GM12878 (cell line): ENCODE results near the gene XRN2. TPM values are rescaled to one million over a fixed set of nuclear protein-coding genes. Genes with fewer than 3 reads are reported as not detected.

ENCODE experiments used
- ATAC-seq: fragments of 200-7000 bp; cut with Tn5 transposase; 3 replicates; pipeline ENCODE4 v1.9.1; 2020; ENCODE audit warnings: mild to moderate bottlenecking, moderate library complexity
- BruUV-seq: library from RNA; stranded (reverse); fragments of 400-500 nt; replicated peaks from 2 replicates; lab custom pipeline; 2021; lab: Mats Ljungman, UMichigan
- CTCF ChIA-PET: fragments of 300-600 bp; sonication (Branson Sonifier 250); formaldehyde crosslinking; extraction: SDS; loops from one replicate; lab custom pipeline; 2021; ENCODE audit warnings: inconsistent platforms; lab: Yijun Ruan, JAX
- POLR2A ChIA-PET: fragments of 350-600 bp; formaldehyde crosslinking; extraction: SDS; loops from one replicate; lab custom pipeline; 2021; ENCODE audit warnings: inconsistent platforms; lab: Charles Lee
- RAD21 ChIA-PET: fragments of 300-600 bp; sonication (Branson Sonifier 250); formaldehyde crosslinking; loops from one replicate; lab custom pipeline; 2023; ENCODE audit warnings: antibody characterized with exemption; ENCODE audit not compliant: unreplicated experiment; lab: Charles Lee
- SMC1A ChIA-PET: fragments of 300-600 bp; sonication (Branson Sonifier 250); formaldehyde crosslinking; loops from one replicate; lab custom pipeline; 2023; ENCODE audit not compliant: unreplicated experiment, uncharacterized antibody; lab: Charles Lee
- DNase-seq: peaks from one replicate; pipeline ENCODE4 v3.0.0-alpha.2; 2011; ENCODE audit warnings: low read depth, low spot score
- FAIRE-seq: peaks from 3 replicates; lab custom pipeline; 2011; peaks lifted over from hg19 to GRCh38; lab: Jason Lieb, UNC
- H2AFZ ChIP-seq: 2 replicates; pipeline ENCODE4 v1.6.0; 2011; ENCODE audit warnings: low read depth, low read length, control low read depth; ENCODE audit not compliant: control insufficient read depth
- H3K27ac ChIP-seq: 2 replicates; pipeline ENCODE4 v1.5.1; 2011; ENCODE audit warnings: control low read depth; ENCODE audit not compliant: control insufficient read depth, insufficient read depth
- H3K27me3 ChIP-seq, 2 experiments: replicated peaks in 1 of 2; 2 replicates each; pipeline versions ENCODE4 v1.6.0 to v1.6.1; 2011; ENCODE audit warnings: low read length in 1 of 2; ENCODE audit not compliant: control insufficient read depth in 2 of 2, insufficient read depth in 2 of 2
- H3K36me3 ChIP-seq, 2 experiments: 2 replicates each; pipeline ENCODE4 v1.5.1; 2011; ENCODE audit warnings: low read length in 1 of 2; ENCODE audit not compliant: control insufficient read depth in 2 of 2, insufficient read depth in 2 of 2
- H3K4me1 ChIP-seq: 2 replicates; pipeline ENCODE4 v1.6.1; 2011; ENCODE audit warnings: mild to moderate bottlenecking, low read length, moderate library complexity, mixed read lengths; ENCODE audit not compliant: control insufficient read depth, insufficient read depth
- H3K4me2 ChIP-seq: 2 replicates; pipeline ENCODE4 v1.6.0; 2011; ENCODE audit warnings: control low read depth; ENCODE audit not compliant: control insufficient read depth, insufficient read depth
- H3K4me3 ChIP-seq: fragments of 200-600 bp; sonication (generic); 2 replicates; pipeline ENCODE4 v1.5.1; 2016
- H3K79me2 ChIP-seq: 2 replicates; pipeline ENCODE4 v1.6.0; 2011; ENCODE audit warnings: low read length; ENCODE audit not compliant: control insufficient read depth, insufficient read depth
- H3K9ac ChIP-seq: 2 replicates; pipeline ENCODE4 v1.8.0; 2011; ENCODE audit warnings: low read length, control low read depth, mixed read lengths; ENCODE audit not compliant: control insufficient read depth, insufficient read depth
- H3K9me3 ChIP-seq: replicated peaks from 3 replicates; pipeline ENCODE4 v1.5.1; 2011; ENCODE audit warnings: mild to moderate bottlenecking, low read length; ENCODE audit not compliant: control insufficient read depth, insufficient read depth
- H4K20me1 ChIP-seq: 2 replicates; pipeline ENCODE4 v1.6.0; 2011; ENCODE audit not compliant: control insufficient read depth, insufficient read depth
- BCL11A ChIP-seq: IDR thresholded peaks from 2 replicates; pipeline ENCODE4 v1.6.1; 2011; ENCODE audit warnings: low read depth, low read length
- CREB1 ChIP-seq: IDR thresholded peaks from 2 replicates; pipeline ENCODE4 v1.6.1; 2012; ENCODE audit warnings: low read depth, mild to moderate bottlenecking, inconsistent platforms
- FOS ChIP-seq: IDR thresholded peaks from 3 replicates; pipeline ENCODE4 v1.6.1; 2011; ENCODE audit warnings: borderline replicate concordance; ENCODE audit not compliant: insufficient read length; ENCODE audit errors: extremely low read depth
- WGBS: methylation state at CpG from one replicate; pipeline ENCODE4 v1.1.6; 2016; ENCODE audit warnings: low lambda C conversion rate; ENCODE audit not compliant: insufficient replicate concordance, insufficient coverage; ENCODE audit errors: missing lambda C conversion rate; 5-methylcytosine and 5-hydroxymethylcytosine counted together
- in situ Hi-C: fragments of 300-500 bp; cut with MboI; formaldehyde crosslinking; loops from 9 replicates; pipeline ENCODE4 v1.14.3; 2018; ENCODE audit warnings: mixed read lengths
- intact Hi-C: fragments of 100-400 bp; cut with micrococcal nuclease; formaldehyde crosslinking; loops from one replicate; pipeline ENCODE4 v1.14.2; 2022; ENCODE audit not compliant: unreplicated experiment
- polyA plus RNA-seq, 11 experiments: library from polyadenylated mRNA; depleted of rRNA in 4 of 11; unstranded in 6 of 11; stranded (reverse) in 5 of 11; fragments of >200 nt; fragmentation: Nextera tagmentation in 4 of 11; fragmentation: Illumina TruSeq in 1 of 11; extraction: Ambion mirVana in 4 of 11; extraction: Trizol in 1 of 11; gene quantifications; 1 replicate in 1 of 11; 2 replicates in 10 of 11; pipeline versions ENCODE4 v1.2.1 to v1.2.3, GENCODE V29; 2011 to 2016; ENCODE audit warnings: inconsistent platforms in 2 of 11, missing spikeins in 2 of 11, low read depth in 1 of 11
- small RNA-seq: library from RNA; depleted of rRNA; stranded (forward); fragments of <200 nt; gene quantifications from one replicate; pipeline ENCODE3, GENCODE V24; 2014
- total RNA-seq, 4 experiments: library from RNA; depleted of rRNA in 3 of 4; stranded (reverse); fragments of >200 nt in 3 of 4; fragmentation: Illumina TruSeq in 1 of 4; extraction: Trizol in 1 of 4; gene quantifications; 2 replicates each; pipeline versions ENCODE4 v1.2.1 to v1.2.3, GENCODE V29; 2013 to 2021

Gene XRN2
- total and polyA plus RNA-seq, 10 of the 15 experiments (the other 5 are each of a cell fraction or from before 2014, with no cell fraction given): 59.7 to 97.8 (median 75.6) TPM

DNA sequence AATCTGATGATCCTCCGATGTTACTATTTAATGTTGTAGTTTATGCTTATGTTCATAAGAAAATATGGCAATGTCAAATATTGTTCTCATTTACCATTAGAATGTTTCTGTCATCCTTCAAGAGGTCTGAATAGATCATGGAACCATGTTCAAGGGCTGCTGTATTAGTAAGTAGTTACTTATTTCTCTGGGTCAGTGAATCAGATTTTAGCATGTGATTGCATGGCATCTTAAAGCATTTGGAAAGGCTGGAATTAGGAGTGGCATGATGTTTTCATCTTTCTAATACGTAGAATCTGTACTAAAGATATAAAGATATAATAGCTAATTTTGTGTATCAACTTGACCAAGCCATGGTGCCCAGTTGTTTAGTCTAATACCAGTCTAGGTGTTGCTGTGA lies 134.7 kb downstream of the XRN2 start:
- intact Hi-C loops (no loop called here), in situ Hi-C loops (no loop called here)
- ChIA-PET RAD21 (no interaction called here), SMC1A (interaction anchor here (1.9 kb wide), 1 partner anchor 11 kb away, joined by 4 read pairs; no protein-coding TSS in a partner anchor), CTCF (no interaction called here), POLR2A (no interaction called here)
- Histone ChIP-seq H3K9ac (no peak overlapping the region), H3K27me3 (no peaks in the 10 kb centered on the region), H3K4me3 (no peak overlapping the region), H3K79me2 (no peaks in the 10 kb centered on the region), H3K4me2 (no peak overlapping the region), H4K20me1 (no peaks in the 10 kb centered on the region), H3K9me3 (no peaks in the 10 kb centered on the region), H3K36me3 (no peaks in the 10 kb centered on the region), H3K4me1 (no peaks in the 10 kb centered on the region), H3K27ac (no peak overlapping the region), H2AFZ (no peak overlapping the region)
- TF ChIP-seq BCL11A: no peak
- TF ChIP-seq CREB1: no peak
- TF ChIP-seq FOS: no peak
- FAIRE-seq (no peak), DNase-seq (no peak), ATAC-seq (no peak)
- no TSS peak for BruUV-seq
- 66% methylated on average over 2 of the region's 2 CpGs for whole genome bisulfite sequencing

Small RNA genes lying within 50 kb of the gene (small RNA-seq; reads per million reads assigned to genes)
- not detected for gene RN7SKP140

Other genes starting within 250 kb of the XRN2 start
- gene LINC00237, start 197.0 kb upstream of the XRN2 start, total RNA-seq (2014; rRNA removed): not detected in 2 replicates
- gene LINC00237, start 197.0 kb upstream of the XRN2 start, total RNA-seq (2014; rRNA removed; fragmentation: Illumina TruSeq; extraction: Trizol): not detected in 2 replicates
- gene LINC00237, start 197.0 kb upstream of the XRN2 start, total RNA-seq (2021): not detected in 2 replicates
- not detected in 2 replicates for gene LINC00237, start 197.0 kb upstream of the XRN2 start, polyA plus RNA-seq (2011; rRNA removed)
- gene LINC00237, start 197.0 kb upstream of the XRN2 start, polyA plus RNA-seq (2014; fragmentation: Illumina TruSeq; extraction: Trizol): not detected in 2 replicates
- gene LINC00237, start 197.0 kb upstream of the XRN2 start, polyA plus RNA-seq (2014; fragmentation: Nextera tagmentation; extraction: Ambion mirVana): not detected
- gene LINC00237, start 197.0 kb upstream of the XRN2 start, polyA plus RNA-seq (2014; rRNA removed): not detected in 2 replicates
- gene LINC00237, start 197.0 kb upstream of the XRN2 start, polyA plus RNA-seq (2016; fragmentation: Nextera tagmentation; extraction: Ambion mirVana): not detected
- gene KIZ, start 177.2 kb upstream of the XRN2 start, total RNA-seq (2014; rRNA removed): 5.0 and 6.0 TPM in 2 replicates
- 9.4 and 9.9 TPM in 2 replicates for gene KIZ, start 177.2 kb upstream of the XRN2 start, total RNA-seq (2014; rRNA removed; fragmentation: Illumina TruSeq; extraction: Trizol)
- gene KIZ, start 177.2 kb upstream of the XRN2 start, total RNA-seq (2021): 6.8 and 11.4 TPM in 2 replicates
- 11.0 and 17.3 TPM in 2 replicates for gene KIZ, start 177.2 kb upstream of the XRN2 start, polyA plus RNA-seq (2011; rRNA removed)
- 8.3 and 11.1 TPM in 2 replicates for gene KIZ, start 177.2 kb upstream of the XRN2 start, polyA plus RNA-seq (2014; fragmentation: Illumina TruSeq; extraction: Trizol)
- gene KIZ, start 177.2 kb upstream of the XRN2 start, polyA plus RNA-seq (2014; fragmentation: Nextera tagmentation; extraction: Ambion mirVana): 1 to 10 TPM; 2.7 to 4.5 TPM
- gene KIZ, start 177.2 kb upstream of the XRN2 start, polyA plus RNA-seq (2014; rRNA removed): 5.3 and 7.0 TPM in 2 replicates
- gene KIZ, start 177.2 kb upstream of the XRN2 start, polyA plus RNA-seq (2016; fragmentation: Nextera tagmentation; extraction: Ambion mirVana): 1 to 10 TPM; 7.7 to 8.2 TPM
- gene NKX2-4, start 94.2 kb downstream of the XRN2 start, total RNA-seq (2014; rRNA removed): not detected in 2 replicates
- gene NKX2-4, start 94.2 kb downstream of the XRN2 start, total RNA-seq (2014; rRNA removed; fragmentation: Illumina TruSeq; extraction: Trizol): not detected in 2 replicates
- not detected in 2 replicates for gene NKX2-4, start 94.2 kb downstream of the XRN2 start, total RNA-seq (2021)
- not detected in 2 replicates for gene NKX2-4, start 94.2 kb downstream of the XRN2 start, polyA plus RNA-seq (2011; rRNA removed)
- gene NKX2-4, start 94.2 kb downstream of the XRN2 start, polyA plus RNA-seq (2014; fragmentation: Illumina TruSeq; extraction: Trizol): not detected in 2 replicates
- gene NKX2-4, start 94.2 kb downstream of the XRN2 start, polyA plus RNA-seq (2014; fragmentation: Nextera tagmentation; extraction: Ambion mirVana): not detected
- gene NKX2-4, start 94.2 kb downstream of the XRN2 start, polyA plus RNA-seq (2014; rRNA removed): not detected in 2 replicates
- not detected for gene NKX2-4, start 94.2 kb downstream of the XRN2 start, polyA plus RNA-seq (2016; fragmentation: Nextera tagmentation; extraction: Ambion mirVana)
- gene NKX2-2, start 210.7 kb downstream of the XRN2 start, total RNA-seq (2014; rRNA removed): not detected in 2 replicates
- not detected in 2 replicates for gene NKX2-2, start 210.7 kb downstream of the XRN2 start, total RNA-seq (2014; rRNA removed; fragmentation: Illumina TruSeq; extraction: Trizol)
- not detected in 2 replicates for gene NKX2-2, start 210.7 kb downstream of the XRN2 start, total RNA-seq (2021)
- gene NKX2-2, start 210.7 kb downstream of the XRN2 start, polyA plus RNA-seq (2011; rRNA removed): not detected in 2 replicates
- not detected in 2 replicates for gene NKX2-2, start 210.7 kb downstream of the XRN2 start, polyA plus RNA-seq (2014; fragmentation: Illumina TruSeq; extraction: Trizol)
- not detected for gene NKX2-2, start 210.7 kb downstream of the XRN2 start, polyA plus RNA-seq (2014; fragmentation: Nextera tagmentation; extraction: Ambion mirVana)
- not detected in 2 replicates for gene NKX2-2, start 210.7 kb downstream of the XRN2 start, polyA plus RNA-seq (2014; rRNA removed)
- not detected for gene NKX2-2, start 210.7 kb downstream of the XRN2 start, polyA plus RNA-seq (2016; fragmentation: Nextera tagmentation; extraction: Ambion mirVana)